Fibroblast of the aortic adventitia (primary cell): ENCODE measurements around the gene TMEFF1. TPM values are rescaled to one million over a fixed set of nuclear protein-coding genes. Genes with fewer than 3 reads are reported as not detected.

Experiments used
- DNase-seq: peaks from one replicate; pipeline ENCODE4 v3.0.0-alpha.2; 2010; ENCODE audit warnings: low read depth
- H3K4me3 ChIP-seq: 2 replicates; pipeline ENCODE4 v1.5.1; 2011; ENCODE audit warnings: low read depth, mild to moderate bottlenecking, control low read depth, low read length, moderate library complexity
- CTCF ChIP-seq: IDR thresholded peaks from 2 replicates; pipeline ENCODE4 v1.5.1; 2011; ENCODE audit warnings: mild to moderate bottlenecking, low read length, control low read depth, inconsistent platforms; ENCODE audit not compliant: insufficient read depth
- total RNA-seq: library from RNA; depleted of rRNA; stranded (reverse); fragments of >200 nt; gene quantifications from 2 replicates; pipeline ENCODE4 v1.2.3, GENCODE V29; 2012; ENCODE audit warnings: low replicate concordance

Gene TMEFF1
- total RNA-seq, 1 donor = 1.3 TPM

GRCh38 chr9:100575006-100575405, 102.1 kb downstream of the TMEFF1 start:
- TF ChIP-seq CTCF = no peak
- no peak for DNase-seq
- no peak overlapping the region for H3K4me3 ChIP-seq

GRCh38 chr9:100575765-100576386, 102.9 kb downstream of the TMEFF1 start:
- H3K4me3 ChIP-seq = no peak overlapping the region
- TF ChIP-seq CTCF = no peak
- peak; percentile 60 for DNase-seq

GRCh38 chr9:100577776-100578448, 105.0 kb downstream of the TMEFF1 start, which contains the start of gene CAVIN4:
Gene CAVIN4 (plus strand): TSS chr9:100578079. CDS start chr9:100578144, 65 bp downstream.
- H3K4me3 ChIP-seq = no peak within 1 kb of the TSS
- no peak for TF ChIP-seq CTCF
- DNase-seq = peak; percentile 89

- H3K4me3 ChIP-seq = no peak overlapping the region
- DNase-seq = no peak
- TF ChIP-seq CTCF = no peak
Measured at GRCh38 chr9:100578610-100579009, 105.7 kb downstream of the TMEFF1 start.

GRCh38 chr9:100579665-100580064, 106.7 kb downstream of the TMEFF1 start:
- H3K4me3 ChIP-seq = no peak overlapping the region
- peak; percentile 70 for DNase-seq
- TF ChIP-seq CTCF = no peak

- TF ChIP-seq CTCF = no peak
- no peak overlapping the region for H3K4me3 ChIP-seq
- DNase-seq = no peak
Measured at GRCh38 chr9:100580257-100580656, 107.3 kb downstream of the TMEFF1 start.
